ENCODE results near the gene HPD.
"Not testable (repeated sequence)": the region's sequence is repeated elsewhere in the genome, so short reads cannot be mapped to it uniquely, and the experiment has no call there.

HPD gene

GRCh38 chr12:121858662-121859572, at the start of gene HPD:
Gene HPD, minus strand, starts transcription at chr12:121858859. Its CDS starts 36 bp downstream, at chr12:121858823.
- DNase-seq, result no peak

GRCh38 chr12:121905746-121906145, 47.1 kb upstream of the HPD start:
- no peak for DNase-seq

- no peak for DNase-seq
Observed at GRCh38 chr12:121903202-121903601, 44.5 kb upstream of the HPD start.

GRCh38 chr12:121899590-121899989, 40.9 kb upstream of the HPD start:
- DNase-seq, result no peak

- DNase-seq, result no peak
Observed at GRCh38 chr12:121898287-121898686, 39.6 kb upstream of the HPD start.

GRCh38 chr12:121894633-121895032, 36.0 kb upstream of the HPD start:
- no peak for DNase-seq

GRCh38 chr12:121893961-121894460, 35.4 kb upstream of the HPD start:
- no peak for DNase-seq

- DNase-seq, result no peak
Observed at GRCh38 chr12:121892673-121893561, 34.3 kb upstream of the HPD start.

- DNase-seq, result not testable (repeated sequence)
Observed at GRCh38 chr12:121889661-121890060, 31.0 kb upstream of the HPD start.

GRCh38 chr12:121889274-121889624, 30.6 kb upstream of the HPD start:
- no peak for DNase-seq

- DNase-seq, result peak; percentile 99
Observed at GRCh38 chr12:121888478-121889273, 30.0 kb upstream of the HPD start, which contains the start of gene PSMD9. Gene PSMD9, plus strand, starts transcription at chr12:121888790. Its CDS starts 67 bp downstream, at chr12:121888857.

- no peak for DNase-seq
Observed at GRCh38 chr12:121888083-121888477, 29.4 kb upstream of the HPD start.

- not testable (repeated sequence) for DNase-seq
Observed at GRCh38 chr12:121885129-121885528, 26.5 kb upstream of the HPD start.

GRCh38 chr12:121883315-121883660, 24.6 kb upstream of the HPD start:
- no peak for DNase-seq

- not testable (repeated sequence) for DNase-seq
Observed at GRCh38 chr12:121876080-121876447, 17.4 kb upstream of the HPD start.

GRCh38 chr12:121875582-121875981, 16.9 kb upstream of the HPD start:
- DNase-seq, result no peak

- DNase-seq, result no peak
Observed at GRCh38 chr12:121874071-121874470, 15.4 kb upstream of the HPD start.

GRCh38 chr12:121873216-121873569, 14.5 kb upstream of the HPD start:
- DNase-seq, result no peak

- DNase-seq, result no peak
Observed at GRCh38 chr12:121872546-121873215, 14.0 kb upstream of the HPD start.

- no peak for DNase-seq
Observed at GRCh38 chr12:121871467-121871866, 12.8 kb upstream of the HPD start.

GRCh38 chr12:121869229-121869628, 10.6 kb upstream of the HPD start:
- DNase-seq, result not testable (repeated sequence)

- no peak for DNase-seq
Observed at GRCh38 chr12:121866331-121866730, 7.7 kb upstream of the HPD start.

Measured in activated CD8-positive, alpha-beta memory T cell treated with anti-CD3 and anti-CD28 coated beads, Interleukin-2, amount 50 U/mL, for 4 hours (primary cell).